Smooth muscle cell (in vitro differentiated cells): Measurements from ENCODE around the gene SLC39A9. TPM values are rescaled to one million over a fixed set of nuclear protein-coding genes. Genes with fewer than 3 reads are reported as not detected.
"Not testable (repeated sequence)": the region's sequence is repeated elsewhere in the genome, so short reads cannot be mapped to it uniquely, and the experiment has no call there.

Experiments used
- DNase-seq: peaks from one replicate; lab custom pipeline; 2025; ENCODE audit not compliant: unreplicated experiment; lab: John Stamatoyannopoulos, UW
- H2AFZ ChIP-seq: fragments of 200-600 bp; sonication (generic); 2 replicates; pipeline ENCODE4 v1.6.0; 2016; ENCODE audit warnings: antibody characterized with exemption, low read depth, mild to moderate bottlenecking
- H3F3A ChIP-seq: fragments of 200-600 bp; sonication (generic); 2 replicates; pipeline ENCODE4 v1.6.0; 2017; ENCODE audit warnings: antibody characterized with exemption, low read depth
- H3K27ac ChIP-seq: fragments of 200-600 bp; sonication (generic); 2 replicates; pipeline ENCODE4 v1.5.1; 2016; ENCODE audit warnings: low read depth, mild to moderate bottlenecking
- H3K27me3 ChIP-seq: fragments of 200-600 bp; sonication (generic); 2 replicates; pipeline ENCODE4 v1.6.1; 2016; ENCODE audit warnings: low read depth, mild to moderate bottlenecking
- H3K36me3 ChIP-seq: fragments of 200-600 bp; sonication (generic); 2 replicates; pipeline ENCODE4 v1.5.1; 2016; ENCODE audit warnings: low read depth
- H3K4me1 ChIP-seq: fragments of 200-600 bp; sonication (generic); 2 replicates; pipeline ENCODE4 v1.5.1; 2016; ENCODE audit warnings: low read depth
- H3K4me2 ChIP-seq: fragments of 200-600 bp; sonication (generic); 2 replicates; pipeline ENCODE4 v1.6.0; 2016; ENCODE audit warnings: mild to moderate bottlenecking
- H3K4me3 ChIP-seq: fragments of 200-600 bp; sonication (generic); 2 replicates; pipeline ENCODE4 v1.5.1; 2016; ENCODE audit warnings: mild to moderate bottlenecking
- H3K79me2 ChIP-seq: fragments of 200-600 bp; sonication (generic); 2 replicates; pipeline ENCODE4 v1.6.0; 2016; ENCODE audit warnings: low read depth, mild to moderate bottlenecking
- H3K9ac ChIP-seq: fragments of 200-600 bp; sonication (generic); 2 replicates; pipeline ENCODE4 v1.6.0; 2016; ENCODE audit warnings: low read depth
- H3K9me3 ChIP-seq: fragments of 200-600 bp; sonication (generic); replicated peaks from 2 replicates; pipeline ENCODE4 v1.5.1; 2016; ENCODE audit warnings: low read depth
- H4K20me1 ChIP-seq: fragments of 200-600 bp; sonication (generic); 2 replicates; pipeline ENCODE4 v1.6.0; 2016; ENCODE audit warnings: low read depth
- WGBS: methylation state at CpG from one replicate; pipeline ENCODE4 v1.1.7; 2016; ENCODE audit warnings: low lambda C conversion rate; 5-methylcytosine and 5-hydroxymethylcytosine counted together
- polyA plus RNA-seq: library from polyadenylated mRNA; unstranded; fragments of >200 nt; fragmentation: Nextera tagmentation; extraction: Ambion mirVana; gene quantifications from 2 replicates; pipeline ENCODE4 v1.2.1, GENCODE V29; 2016
- total RNA-seq: library from RNA; depleted of rRNA; stranded (reverse); fragments of >200 nt; gene quantifications from 2 replicates; pipeline ENCODE4 v1.2.3, GENCODE V29; 2014
- TF ChIP-seq, protein P1 (sequence below): fragments of 200-600 bp; sonication (generic); IDR thresholded peaks from 2 replicates; pipeline ENCODE4 v1.5.1; 2017; ENCODE audit warnings: borderline replicate concordance, mild to moderate bottlenecking, antibody characterized with exemption; ENCODE audit not compliant: insufficient read depth, poor library complexity, severe bottlenecking

SLC39A9 gene
- total and polyA plus RNA-seq, 2 experiments from 2014 or later, result 42.8 to 106 TPM

DNA sequence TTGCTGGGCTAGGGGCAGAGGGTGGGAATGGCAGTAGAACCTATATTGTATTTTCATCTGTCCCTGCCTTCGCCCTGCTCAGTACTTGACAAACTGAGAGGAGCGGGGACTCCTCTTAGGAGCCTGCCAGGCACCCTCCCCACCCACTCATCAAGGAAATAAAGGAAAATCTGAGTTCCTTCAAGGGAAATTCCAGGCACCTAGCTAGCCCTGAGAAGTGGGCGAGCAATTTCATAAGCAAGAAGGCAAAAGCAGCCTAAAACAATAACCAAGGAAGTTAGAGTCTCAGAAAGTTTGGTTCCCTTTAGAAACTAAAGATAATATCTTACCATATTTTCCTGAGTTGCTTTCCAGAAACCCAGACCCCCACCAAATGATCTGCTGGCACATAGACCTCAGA, 75.5 kb downstream of the SLC39A9 start:
- Histone ChIP-seq H3K9ac (no peak overlapping the region), H3K4me1 (no peaks in the 10 kb centered on the region), H2AFZ (no peak overlapping the region), H3K36me3 (no peaks in the 10 kb centered on the region), H4K20me1 (no peaks in the 10 kb centered on the region), H3K79me2 (no peaks in the 10 kb centered on the region), H3K9me3 (no peaks in the 10 kb centered on the region), H3K27me3 (peaks cover 4% of the 10 kb centered on the region), H3K27ac (no peak overlapping the region), H3K4me3 (no peak overlapping the region), H3K4me2 (no peak overlapping the region), H3F3A (no peaks in the 10 kb centered on the region)
- TF ChIP-seq, protein P1, sequence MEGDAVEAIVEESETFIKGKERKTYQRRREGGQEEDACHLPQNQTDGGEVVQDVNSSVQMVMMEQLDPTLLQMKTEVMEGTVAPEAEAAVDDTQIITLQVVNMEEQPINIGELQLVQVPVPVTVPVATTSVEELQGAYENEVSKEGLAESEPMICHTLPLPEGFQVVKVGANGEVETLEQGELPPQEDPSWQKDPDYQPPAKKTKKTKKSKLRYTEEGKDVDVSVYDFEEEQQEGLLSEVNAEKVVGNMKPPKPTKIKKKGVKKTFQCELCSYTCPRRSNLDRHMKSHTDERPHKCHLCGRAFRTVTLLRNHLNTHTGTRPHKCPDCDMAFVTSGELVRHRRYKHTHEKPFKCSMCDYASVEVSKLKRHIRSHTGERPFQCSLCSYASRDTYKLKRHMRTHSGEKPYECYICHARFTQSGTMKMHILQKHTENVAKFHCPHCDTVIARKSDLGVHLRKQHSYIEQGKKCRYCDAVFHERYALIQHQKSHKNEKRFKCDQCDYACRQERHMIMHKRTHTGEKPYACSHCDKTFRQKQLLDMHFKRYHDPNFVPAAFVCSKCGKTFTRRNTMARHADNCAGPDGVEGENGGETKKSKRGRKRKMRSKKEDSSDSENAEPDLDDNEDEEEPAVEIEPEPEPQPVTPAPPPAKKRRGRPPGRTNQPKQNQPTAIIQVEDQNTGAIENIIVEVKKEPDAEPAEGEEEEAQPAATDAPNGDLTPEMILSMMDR, result no peak
- WGBS, result 84% methylated on average over 3 of the region's 3 CpGs
- no peak for DNase-seq

DNA sequence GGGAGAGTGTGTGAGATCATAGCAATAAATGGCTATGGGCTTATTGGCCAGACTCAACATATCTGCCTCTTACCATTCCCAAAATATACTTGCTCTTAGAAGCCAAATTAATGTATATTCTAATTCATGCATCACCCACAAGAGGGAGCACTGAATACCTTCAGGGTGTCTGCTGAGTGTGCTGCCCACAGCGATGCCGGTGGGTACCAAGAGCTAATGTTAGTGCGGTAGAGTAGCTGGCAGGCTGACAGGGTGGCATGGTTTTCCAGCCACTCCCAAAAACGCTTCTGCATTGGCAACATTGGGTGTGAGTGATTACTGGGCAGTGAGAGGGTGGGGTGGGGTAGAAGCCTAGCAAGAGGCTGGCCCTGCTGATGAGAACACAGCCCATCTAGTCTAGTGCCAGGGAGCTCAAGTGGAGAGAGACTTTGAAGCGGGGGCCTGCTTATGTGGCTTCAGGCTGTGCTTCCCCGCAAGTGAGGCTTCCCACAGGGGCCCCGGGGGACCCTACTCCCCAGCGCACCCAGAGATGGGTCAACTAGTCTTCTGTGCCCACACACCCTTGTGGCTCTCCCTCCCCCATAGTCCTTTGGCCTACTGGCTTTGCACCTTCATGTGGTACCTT, 76.8 kb downstream of the SLC39A9 start:
- Histone ChIP-seq H3F3A (no peaks in the 10 kb centered on the region), H3K27ac (no peak overlapping the region), H4K20me1 (no peaks in the 10 kb centered on the region), H2AFZ (no peak overlapping the region), H3K27me3 (peaks cover 15% of the 10 kb centered on the region), H3K36me3 (no peaks in the 10 kb centered on the region), H3K9me3 (no peaks in the 10 kb centered on the region), H3K4me2 (no peak overlapping the region), H3K79me2 (no peaks in the 10 kb centered on the region), H3K9ac (no peak overlapping the region), H3K4me3 (no peak overlapping the region), H3K4me1 (no peaks in the 10 kb centered on the region)
- WGBS, result 81% methylated on average over 8 of the region's 8 CpGs
- TF ChIP-seq, protein P1, result peak; percentile 35
- no peak for DNase-seq

DNA sequence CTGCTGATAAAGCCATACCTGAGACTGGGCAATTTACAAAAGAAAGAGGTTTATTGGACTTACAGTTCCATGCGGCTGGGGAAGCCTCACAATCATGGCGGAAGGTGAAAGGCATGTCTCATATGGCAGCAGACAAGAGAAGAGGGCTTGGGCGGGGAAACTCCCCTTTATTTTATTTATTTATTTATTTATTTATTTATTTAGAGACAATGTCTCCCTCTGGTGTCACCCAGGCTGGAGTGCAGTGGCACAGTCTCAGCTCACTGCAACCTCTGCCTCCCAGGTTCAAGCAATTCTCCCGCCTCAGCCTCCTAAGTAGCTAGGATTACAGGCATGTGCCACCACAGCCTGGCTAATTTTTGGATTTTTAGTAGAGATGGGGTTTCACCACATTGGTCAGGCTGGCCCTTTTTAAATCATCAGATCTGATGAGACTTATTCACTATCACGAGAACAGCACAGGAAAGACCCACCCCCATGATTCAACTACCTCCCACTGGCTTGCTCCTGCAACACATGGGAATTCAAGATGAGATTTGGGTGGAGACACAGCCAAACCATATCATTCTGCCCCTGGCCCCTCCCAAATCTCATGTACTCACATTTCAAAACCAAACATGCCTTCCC, 78.4 kb downstream of the SLC39A9 start:
- DNase-seq, H3K27ac ChIP-seq, H3K9me3 ChIP-seq, H3F3A ChIP-seq, H3K4me2 ChIP-seq, H3K9ac ChIP-seq, H4K20me1 ChIP-seq, H3K79me2 ChIP-seq, H3K4me3 ChIP-seq, H2AFZ ChIP-seq, H3K36me3 ChIP-seq, H3K4me1 ChIP-seq: not testable (repeated sequence)
- TF ChIP-seq, protein P1, result peak; percentile 15
- WGBS, result 84% methylated on average over 5 of the region's 5 CpGs
- peaks cover 32% of the 10 kb centered on the region for H3K27me3 ChIP-seq

DNA sequence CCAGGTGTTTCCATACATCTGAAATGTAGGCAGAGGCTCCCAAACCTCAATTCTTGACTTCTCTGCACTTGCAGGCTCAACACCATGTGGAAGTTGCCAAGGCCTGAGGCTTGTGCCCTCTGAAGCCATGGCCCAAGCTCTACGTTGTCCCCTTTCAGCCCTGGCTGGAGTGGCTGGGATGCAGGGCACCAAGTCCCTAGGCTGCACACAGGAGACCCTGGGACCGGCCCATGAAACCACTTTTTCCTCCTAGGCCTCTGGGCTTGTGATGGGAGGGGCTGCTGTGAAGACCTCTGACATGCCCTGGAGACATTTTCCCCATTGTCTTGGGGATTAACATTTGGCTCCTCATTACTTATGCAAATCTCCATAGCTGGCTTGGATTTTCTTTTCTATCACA, 79.6 kb downstream of the SLC39A9 start:
- H3K79me2 ChIP-seq, H3F3A ChIP-seq, H3K4me3 ChIP-seq, H2AFZ ChIP-seq, H3K9ac ChIP-seq, H3K4me2 ChIP-seq, H4K20me1 ChIP-seq, H3K27ac ChIP-seq, H3K4me1 ChIP-seq, H3K36me3 ChIP-seq, DNase-seq, H3K9me3 ChIP-seq: not testable (repeated sequence)
- H3K27me3 ChIP-seq, result peaks cover 43% of the 10 kb centered on the region
- 89% methylated on average over 2 of the region's 2 CpGs for WGBS
